H9 (cell line): ENCODE measurements around the gene ZBTB9. TPM values are rescaled to one million over a fixed set of nuclear protein-coding genes. Genes with fewer than 3 reads are reported as not detected.

Source experiments
- DNase-seq: peaks from one replicate; pipeline ENCODE4 v3.0.0-alpha.2; 2017
- H2AFZ ChIP-seq: one replicate; pipeline ENCODE4 v1.6.1; 2013; ENCODE audit warnings: mild to moderate bottlenecking, low read length, control low read depth, moderate library complexity
- H2AK5ac ChIP-seq: 2 replicates; pipeline ENCODE4 v1.6.1; 2013; ENCODE audit warnings: low read length, control low read depth, mixed read lengths; ENCODE audit not compliant: insufficient read length
- H2BK120ac ChIP-seq: one replicate; pipeline ENCODE4 v1.6.1; 2013; ENCODE audit warnings: low read depth, mild to moderate bottlenecking, low read length, control low read depth, inconsistent platforms; ENCODE audit not compliant: poor library complexity, severe bottlenecking
- H2BK12ac ChIP-seq: 2 replicates; pipeline ENCODE4 v1.6.1; 2013; ENCODE audit warnings: low read length, control low read depth, mixed read lengths, low read depth; ENCODE audit not compliant: insufficient read length
- H2BK15ac ChIP-seq: 2 replicates; pipeline ENCODE4 v1.6.1; 2013; ENCODE audit warnings: low read depth, low read length, control low read depth
- H2BK20ac ChIP-seq: one replicate; pipeline ENCODE4 v1.6.1; 2013; ENCODE audit warnings: low read depth, mild to moderate bottlenecking, low read length, control low read depth, inconsistent platforms; ENCODE audit not compliant: poor library complexity, severe bottlenecking
- H2BK5ac ChIP-seq: 2 replicates; pipeline ENCODE4 v1.6.1; 2013; ENCODE audit warnings: low read length, control low read depth, mixed read lengths; ENCODE audit not compliant: insufficient read length
- H3K14ac ChIP-seq: 2 replicates; pipeline ENCODE4 v1.6.1; 2013; ENCODE audit warnings: low read length, control low read depth; ENCODE audit not compliant: insufficient read depth
- H3K18ac ChIP-seq: 2 replicates; pipeline ENCODE4 v1.6.1; 2013; ENCODE audit warnings: low read depth, mild to moderate bottlenecking, mixed read lengths, low read length, control low read depth; ENCODE audit not compliant: insufficient read length
- H3K23ac ChIP-seq: 2 replicates; pipeline ENCODE4 v1.6.1; 2013; ENCODE audit warnings: low read length, control low read depth, mixed read lengths, low read depth; ENCODE audit not compliant: insufficient read length
- H3K23me2 ChIP-seq: 2 replicates; pipeline ENCODE4 v1.6.1; 2013; ENCODE audit warnings: low read depth, mild to moderate bottlenecking, mixed read lengths, low read length, control low read depth; ENCODE audit not compliant: insufficient read length, poor library complexity, severe bottlenecking
- H3K27ac ChIP-seq: 2 replicates; pipeline ENCODE4 v1.5.1; 2013; ENCODE audit warnings: low read length, control low read depth, mixed read lengths, low read depth; ENCODE audit not compliant: insufficient read length
- H3K27me3 ChIP-seq: 2 replicates; pipeline ENCODE4 v1.6.1; 2013; ENCODE audit warnings: low read length, control low read depth, inconsistent platforms; ENCODE audit not compliant: insufficient read depth
- H3K4ac ChIP-seq: 2 replicates; pipeline ENCODE4 v1.6.1; 2013; ENCODE audit warnings: low read depth, mild to moderate bottlenecking, control low read depth, inconsistent platforms, low read length, moderate library complexity
- H3K4me1 ChIP-seq: 2 replicates; pipeline ENCODE4 v1.6.1; 2013; ENCODE audit warnings: low read length, control low read depth, inconsistent platforms; ENCODE audit not compliant: insufficient read depth
- H3K4me2 ChIP-seq: 2 replicates; pipeline ENCODE4 v1.6.1; 2013; ENCODE audit warnings: low read length, control low read depth, mixed read lengths; ENCODE audit not compliant: insufficient read length, insufficient read depth
- H3K56ac ChIP-seq: 2 replicates; pipeline ENCODE4 v1.6.1; 2013; ENCODE audit warnings: low read depth, mild to moderate bottlenecking, mixed read lengths, low read length, control low read depth; ENCODE audit not compliant: insufficient read length
- H3K79me1 ChIP-seq: 2 replicates; pipeline ENCODE4 v1.6.1; 2013; ENCODE audit warnings: low read depth, mild to moderate bottlenecking, moderate library complexity, low read length, control low read depth, inconsistent platforms; ENCODE audit not compliant: insufficient read depth, poor library complexity, severe bottlenecking
- H3K79me2 ChIP-seq: 2 replicates; pipeline ENCODE4 v1.6.1; 2013; ENCODE audit warnings: low read length, control low read depth, inconsistent platforms; ENCODE audit not compliant: insufficient read depth
- H3K9ac ChIP-seq: 2 replicates; pipeline ENCODE4 v1.6.1; 2013; ENCODE audit warnings: low read length, control low read depth, mixed read lengths; ENCODE audit not compliant: insufficient read length; ENCODE audit errors: extremely low read depth
- H3K9me3 ChIP-seq: one replicate; pipeline ENCODE4 v1.6.1; 2013; ENCODE audit warnings: low read depth, low read length, inconsistent platforms; ENCODE audit not compliant: control insufficient read depth
- H3T11ph ChIP-seq: one replicate; pipeline ENCODE4 v1.6.1; 2013; ENCODE audit warnings: mild to moderate bottlenecking, low read length, control low read depth, inconsistent platforms
- H4K20me1 ChIP-seq: one replicate; pipeline ENCODE4 v1.6.1; 2013; ENCODE audit not compliant: control insufficient read depth, insufficient read length, insufficient read depth
- H4K5ac ChIP-seq: 2 replicates; pipeline ENCODE4 v1.6.1; 2013; ENCODE audit warnings: low read depth, mild to moderate bottlenecking, mixed read lengths, low read length, control low read depth; ENCODE audit not compliant: insufficient read length
- H4K8ac ChIP-seq: replicated peaks from 2 replicates; pipeline ENCODE4 v1.6.1; 2013; ENCODE audit warnings: low read length, control low read depth, mixed read lengths, low read depth; ENCODE audit not compliant: insufficient read length
- H4K91ac ChIP-seq: 2 replicates; pipeline ENCODE4 v1.6.1; 2013; ENCODE audit warnings: low read depth, mild to moderate bottlenecking, moderate library complexity, mixed read lengths, low read length, control low read depth; ENCODE audit not compliant: insufficient read length
- H3K27ac Mint-ChIP-seq, 3 experiments: 2 replicates in 2 of 3; 3 replicates in 1 of 3; pipeline ENCODE4 v1.8.0; 2020 to 2021; ENCODE audit warnings: mixed read lengths in 3 of 3, mild to moderate bottlenecking in 1 of 3, moderate library complexity in 1 of 3
- H3K27me3 Mint-ChIP-seq: 2 replicates; pipeline ENCODE4 v1.8.0; 2021; ENCODE audit warnings: low read depth, mild to moderate bottlenecking, moderate library complexity, mixed read lengths
- H3K36me3 Mint-ChIP-seq, 3 experiments: 2 replicates in 2 of 3; 3 replicates in 1 of 3; pipeline ENCODE4 v1.8.0; 2020 to 2021; ENCODE audit warnings: low read depth in 3 of 3, mixed read lengths in 3 of 3; ENCODE audit not compliant: insufficient read depth in 1 of 3
- H3K4me1 Mint-ChIP-seq, 2 experiments: 2 replicates each; pipeline ENCODE4 v1.8.0; 2020; ENCODE audit warnings: mixed read lengths in 2 of 2
- H3K4me3 Mint-ChIP-seq, 2 experiments: 2 replicates in 1 of 2; 3 replicates in 1 of 2; pipeline ENCODE4 v1.8.0; 2020 to 2021; ENCODE audit warnings: mild to moderate bottlenecking in 2 of 2, mixed read lengths in 2 of 2, moderate library complexity in 1 of 2
- H3K9me3 Mint-ChIP-seq, 2 experiments: 2 replicates in 1 of 2; 3 replicates in 1 of 2; pipeline ENCODE4 v1.8.0; 2020; ENCODE audit warnings: mild to moderate bottlenecking in 2 of 2, mixed read lengths in 2 of 2, moderate library complexity in 1 of 2
- WGBS: extraction: QIAGEN DNeasy Blood & Tissue Kit; methylation state at CpG from one replicate; pipeline ENCODE4 v1.1.7; 2013; ENCODE audit warnings: missing lambda C conversion rate, low lambda C conversion rate, mixed read lengths; ENCODE audit not compliant: insufficient read length; ENCODE audit errors: extremely low coverage; 5-methylcytosine and 5-hydroxymethylcytosine counted together
- total RNA-seq: library from RNA; stranded (reverse); gene quantifications from 2 replicates; pipeline ENCODE4 v1.2.1, GENCODE V29; 2021
- TF ChIP-seq, protein P1 (sequence below): fragments of 200-600 bp; sonication (generic); conservative IDR thresholded peaks from 3 replicates; pipeline ENCODE4 v1.8.0; 2021; ENCODE audit warnings: antibody characterized with exemption, mild to moderate bottlenecking

The ZBTB9 gene
- total RNA-seq, 1 experiment from 2014 or later, result 53.1 TPM

DNA sequence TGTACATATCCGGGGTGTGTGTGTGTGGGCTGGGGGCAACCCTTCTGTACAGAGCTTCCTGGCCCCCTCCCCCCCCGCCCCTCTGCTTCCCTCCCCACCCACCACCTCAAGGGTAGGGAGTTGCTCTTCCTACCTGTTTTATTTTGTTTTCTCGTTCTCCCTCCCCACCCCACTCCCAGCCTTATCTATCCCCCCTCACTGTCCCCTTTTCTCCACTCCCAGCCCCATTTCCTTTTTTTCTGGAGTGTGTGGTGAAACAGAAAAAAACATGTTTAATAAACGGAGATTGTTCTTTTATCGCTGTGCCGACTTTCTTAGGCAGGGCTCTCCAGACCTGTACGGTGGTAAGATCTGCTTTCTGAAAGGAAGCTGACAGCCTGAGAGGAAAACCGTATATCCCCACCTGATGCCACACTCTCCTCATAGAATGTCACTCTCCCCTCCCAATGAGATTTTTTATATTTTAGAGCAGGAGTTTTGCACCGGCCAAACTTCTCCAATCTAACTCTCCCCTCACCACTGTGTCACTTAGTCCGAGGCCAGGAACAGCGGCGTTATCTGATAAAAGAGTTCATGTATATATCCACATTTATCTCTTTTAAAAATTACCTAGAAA is 875 bp upstream of the ZBTB9 start:
- Histone ChIP-seq H3K4me1 (no peaks in the 10 kb centered on the region), H3T11ph (no peak overlapping the region), H3K79me1 (no peaks in the 10 kb centered on the region), H3K79me2 (no peaks in the 10 kb centered on the region), H2AFZ (no peak overlapping the region), H3K14ac (no peak overlapping the region), H3K27ac (no peak overlapping the region), H4K91ac (no peak overlapping the region), H4K20me1 (no peaks in the 10 kb centered on the region), H2BK20ac (no peak overlapping the region), H3K4me2 (peak overlapping the region; percentile 78), H2AK5ac (no peak overlapping the region), H3K23me2 (peaks cover 10% of the 10 kb centered on the region), H2BK12ac (no peak overlapping the region), H4K5ac (no peak overlapping the region), H2BK15ac (no peak overlapping the region), H4K8ac (no peak overlapping the region), H3K18ac (no peak overlapping the region), H3K9ac (no peak overlapping the region), H3K27me3 (no peaks in the 10 kb centered on the region), H3K23ac (no peak overlapping the region), H3K56ac (no peak overlapping the region), H2BK120ac (no peak overlapping the region), H2BK5ac (no peak overlapping the region), H3K4ac (no peak overlapping the region), H3K9me3 (no peaks in the 10 kb centered on the region)
- Mint-ChIP-seq H3K9me3 (no peaks in the 10 kb centered on the region), H3K36me3 (peaks cover 23 to 67% (median 55%) of the 10 kb centered on the region in 3 experiments), H3K27ac (peak overlapping the region; percentile 58 to 80 (median 69); a peak in 6 of 7 replicates), H3K4me1 (peaks cover 17 to 30% of the 10 kb centered on the region in 2 experiments), H3K4me3 (peak overlapping the region; percentile 96 to 98), H3K27me3 (no peaks in the 10 kb centered on the region)
- TF ChIP-seq, protein P1, sequence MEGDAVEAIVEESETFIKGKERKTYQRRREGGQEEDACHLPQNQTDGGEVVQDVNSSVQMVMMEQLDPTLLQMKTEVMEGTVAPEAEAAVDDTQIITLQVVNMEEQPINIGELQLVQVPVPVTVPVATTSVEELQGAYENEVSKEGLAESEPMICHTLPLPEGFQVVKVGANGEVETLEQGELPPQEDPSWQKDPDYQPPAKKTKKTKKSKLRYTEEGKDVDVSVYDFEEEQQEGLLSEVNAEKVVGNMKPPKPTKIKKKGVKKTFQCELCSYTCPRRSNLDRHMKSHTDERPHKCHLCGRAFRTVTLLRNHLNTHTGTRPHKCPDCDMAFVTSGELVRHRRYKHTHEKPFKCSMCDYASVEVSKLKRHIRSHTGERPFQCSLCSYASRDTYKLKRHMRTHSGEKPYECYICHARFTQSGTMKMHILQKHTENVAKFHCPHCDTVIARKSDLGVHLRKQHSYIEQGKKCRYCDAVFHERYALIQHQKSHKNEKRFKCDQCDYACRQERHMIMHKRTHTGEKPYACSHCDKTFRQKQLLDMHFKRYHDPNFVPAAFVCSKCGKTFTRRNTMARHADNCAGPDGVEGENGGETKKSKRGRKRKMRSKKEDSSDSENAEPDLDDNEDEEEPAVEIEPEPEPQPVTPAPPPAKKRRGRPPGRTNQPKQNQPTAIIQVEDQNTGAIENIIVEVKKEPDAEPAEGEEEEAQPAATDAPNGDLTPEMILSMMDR, result no peak
- no CpG with 5 or more reads among the region's 12 CpGs for WGBS
- no peak for DNase-seq
